ENCODE results near the gene TBK1. TPM values are rescaled to one million over a fixed set of nuclear protein-coding genes. Genes with fewer than 3 reads are reported as not detected.
A peak's percentile ranks its signal among the peaks of the same experiment; 100 is the strongest.

Gene TBK1
- total and polyA plus RNA-seq, 2 of the 13 experiments (the other 11 are each of a cell fraction or from before 2014, with no cell fraction given) = 10.3 to 25.2 TPM

DNA sequence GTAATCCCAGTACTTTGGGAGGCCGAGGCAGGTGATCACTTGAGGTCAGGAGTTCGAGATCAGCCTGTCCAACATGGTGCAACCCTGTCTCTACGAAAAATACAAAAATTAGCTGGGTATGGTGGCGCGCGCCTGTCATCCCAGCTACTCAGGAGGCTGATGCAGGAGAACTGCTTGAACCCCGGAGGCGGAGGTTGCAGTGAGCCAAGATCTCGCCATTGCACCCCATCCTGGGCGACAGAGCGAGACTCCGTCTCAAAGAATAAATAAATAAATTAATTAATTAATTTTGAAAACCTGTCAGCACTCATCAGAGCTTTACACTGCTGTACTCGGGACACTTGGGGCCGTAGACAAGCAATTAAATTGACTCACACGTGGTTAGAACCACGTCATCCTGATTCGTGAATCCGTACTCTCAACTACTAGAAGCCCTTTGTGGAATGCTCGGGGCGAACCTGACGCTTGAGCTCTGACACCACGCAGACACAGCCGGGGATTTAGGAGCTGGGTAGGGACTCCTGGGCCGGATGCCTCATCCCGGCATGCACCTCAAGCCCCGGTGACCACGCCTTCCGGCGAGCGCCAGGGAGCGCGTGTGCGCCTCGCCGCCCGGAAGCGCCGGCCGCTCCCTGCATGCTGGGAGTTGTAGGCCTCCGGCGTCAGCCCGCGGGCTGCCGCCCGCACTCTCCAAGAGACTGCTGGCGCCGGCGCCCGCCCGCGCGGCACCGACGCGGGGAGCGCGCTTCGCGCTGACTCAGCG is 48.0 kb upstream of the TBK1 start, which contains the start of gene XPOT (continued):
- no peak for TF ChIP-seq RARG (CRISPR knock-in tag; IDR thresholded peaks at IDR 0.05; ENCODE audit: low read depth)
- TF ChIP-seq ELF1 (CRISPR knock-in tag; IDR thresholded peaks at IDR 0.05) = peak; percentile 94
- no peak for TF ChIP-seq ZNF781 (CRISPR knock-in tag; IDR thresholded peaks at IDR 0.05; ENCODE audit: borderline replicate concordance, not compliant biosample characterization)
- no peak for TF ChIP-seq MLLT10 (CRISPR knock-in tag; IDR thresholded peaks at IDR 0.05)
- no peak for TF ChIP-seq ZFP1 (CRISPR knock-in tag; IDR thresholded peaks at IDR 0.05)
- no peak for TF ChIP-seq MAFG (CRISPR knock-in tag; IDR thresholded peaks at IDR 0.05)
- TF ChIP-seq, protein P1, sequence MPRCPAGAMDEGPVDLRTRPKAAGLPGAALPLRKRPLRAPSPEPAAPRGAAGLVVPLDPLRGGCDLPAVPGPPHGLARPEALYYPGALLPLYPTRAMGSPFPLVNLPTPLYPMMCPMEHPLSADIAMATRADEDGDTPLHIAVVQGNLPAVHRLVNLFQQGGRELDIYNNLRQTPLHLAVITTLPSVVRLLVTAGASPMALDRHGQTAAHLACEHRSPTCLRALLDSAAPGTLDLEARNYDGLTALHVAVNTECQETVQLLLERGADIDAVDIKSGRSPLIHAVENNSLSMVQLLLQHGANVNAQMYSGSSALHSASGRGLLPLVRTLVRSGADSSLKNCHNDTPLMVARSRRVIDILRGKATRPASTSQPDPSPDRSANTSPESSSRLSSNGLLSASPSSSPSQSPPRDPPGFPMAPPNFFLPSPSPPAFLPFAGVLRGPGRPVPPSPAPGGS (CRISPR knock-in tag; IDR thresholded peaks at IDR 0.05) = 0 out of 2 replicates have a peak, but pooled peaks have one; percentile 12
- TF ChIP-seq FOXA1 (IDR thresholded peaks at IDR 0.05) = no peak
- no peak for TF ChIP-seq FOXA1 (CRISPR knock-in tag; IDR thresholded peaks at IDR 0.05)
- no peak for TF ChIP-seq IKZF1 (IDR thresholded peaks at IDR 0.05)
- TF ChIP-seq BORCS8-MEF2B (CRISPR knock-in tag; IDR thresholded peaks at IDR 0.05) = no peak
- peak; percentile 95 for TF ChIP-seq ZNF205 (CRISPR knock-in tag; IDR thresholded peaks at IDR 0.05)
- TF ChIP-seq ZNF557 (CRISPR knock-in tag; IDR thresholded peaks at IDR 0.05) = no peak
- TF ChIP-seq, protein P2, sequence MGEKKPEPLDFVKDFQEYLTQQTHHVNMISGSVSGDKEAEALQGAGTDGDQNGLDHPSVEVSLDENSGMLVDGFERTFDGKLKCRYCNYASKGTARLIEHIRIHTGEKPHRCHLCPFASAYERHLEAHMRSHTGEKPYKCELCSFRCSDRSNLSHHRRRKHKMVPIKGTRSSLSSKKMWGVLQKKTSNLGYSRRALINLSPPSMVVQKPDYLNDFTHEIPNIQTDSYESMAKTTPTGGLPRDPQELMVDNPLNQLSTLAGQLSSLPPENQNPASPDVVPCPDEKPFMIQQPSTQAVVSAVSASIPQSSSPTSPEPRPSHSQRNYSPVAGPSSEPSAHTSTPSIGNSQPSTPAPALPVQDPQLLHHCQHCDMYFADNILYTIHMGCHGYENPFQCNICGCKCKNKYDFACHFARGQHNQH (CRISPR knock-in tag; IDR thresholded peaks at IDR 0.05) = no peak
- TF ChIP-seq, protein P3, sequence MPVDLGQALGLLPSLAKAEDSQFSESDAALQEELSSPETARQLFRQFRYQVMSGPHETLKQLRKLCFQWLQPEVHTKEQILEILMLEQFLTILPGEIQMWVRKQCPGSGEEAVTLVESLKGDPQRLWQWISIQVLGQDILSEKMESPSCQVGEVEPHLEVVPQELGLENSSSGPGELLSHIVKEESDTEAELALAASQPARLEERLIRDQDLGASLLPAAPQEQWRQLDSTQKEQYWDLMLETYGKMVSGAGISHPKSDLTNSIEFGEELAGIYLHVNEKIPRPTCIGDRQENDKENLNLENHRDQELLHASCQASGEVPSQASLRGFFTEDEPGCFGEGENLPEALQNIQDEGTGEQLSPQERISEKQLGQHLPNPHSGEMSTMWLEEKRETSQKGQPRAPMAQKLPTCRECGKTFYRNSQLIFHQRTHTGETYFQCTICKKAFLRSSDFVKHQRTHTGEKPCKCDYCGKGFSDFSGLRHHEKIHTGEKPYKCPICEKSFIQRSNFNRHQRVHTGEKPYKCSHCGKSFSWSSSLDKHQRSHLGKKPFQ (CRISPR knock-in tag; IDR thresholded peaks at IDR 0.05; ENCODE audit: insufficient replicate concordance) = peak; percentile 12
- TF ChIP-seq ZNF432 (CRISPR knock-in tag; IDR thresholded peaks at IDR 0.05; ENCODE audit: borderline replicate concordance) = no peak
- no peak for TF ChIP-seq CBX5 (CRISPR knock-in tag; IDR thresholded peaks at IDR 0.05; ENCODE audit: borderline replicate concordance)
- no peak for TF ChIP-seq MYNN (CRISPR knock-in tag; IDR thresholded peaks at IDR 0.05; ENCODE audit: low read depth)
- no peak; the same call in 1 of the 2 replicates for TF ChIP-seq GZF1 (CRISPR knock-in tag; IDR thresholded peaks at IDR 0.05)
- no peak for TF ChIP-seq SRSF4 (IDR thresholded peaks at IDR 0.05; ENCODE audit: low read depth, low read length, poor library complexity, severe bottlenecking)
- TF ChIP-seq POLR2A (IDR thresholded peaks at IDR 0.05; ENCODE audit: insufficient read depth in 1 of 2, low read depth in 2 of 2, low read length in 2 of 2) = peak; percentile 84 to 93
- no peak for TF ChIP-seq KAT2B (IDR thresholded peaks at IDR 0.05; ENCODE audit: borderline replicate concordance, low read depth, low read length)
- TF ChIP-seq FOXC1 (CRISPR knock-in tag; IDR thresholded peaks at IDR 0.05; ENCODE audit: borderline replicate concordance) = 0 out of 2 replicates have a peak, but pooled peaks have one; percentile 20
- TF ChIP-seq MED1 (CRISPR knock-in tag; IDR thresholded peaks at IDR 0.05) = peak; percentile 42; the same call in 1 of the 2 replicates
- no peak for TF ChIP-seq ZSCAN20 (CRISPR knock-in tag; IDR thresholded peaks at IDR 0.05; ENCODE audit: borderline replicate concordance)
- no peak for TF ChIP-seq MAF1 (CRISPR knock-in tag; IDR thresholded peaks at IDR 0.05; ENCODE audit: borderline replicate concordance)
- no peak for TF ChIP-seq ZNF207 (IDR thresholded peaks at IDR 0.05; ENCODE audit: borderline replicate concordance)
- no peak for TF ChIP-seq PPARG (CRISPR knock-in tag; conservative IDR thresholded peaks at IDR 0.05)
